ENCODE data around the gene FGF14. TPM values are rescaled to one million over a fixed set of nuclear protein-coding genes. Genes with fewer than 3 reads are reported as not detected.

The FGF14 gene
- total RNA-seq, 3 donors from 2014 or later (not counting 1 experiment from before 2014, with no cell fraction given) = not detected

- no peak for TF ChIP-seq CTCF (IDR thresholded peaks at IDR 0.05)
- no peak overlapping the region for H3K4me3 Mint-ChIP-seq
- H3K27me3 Mint-ChIP-seq (ENCODE audit: low read depth in 2 of 2) = no peaks in the 10 kb centered on the region
- no peak overlapping the region for H3K27ac Mint-ChIP-seq
- H3K9me3 Mint-ChIP-seq = peaks cover 3 to 5% of the 10 kb centered on the region in 2 donors
- ATAC-seq (no peak), DNase-seq (no peak)
- H3K27ac ChIP-seq (ENCODE audit: low read length) = no peak overlapping the region
- peaks cover 3% of the 10 kb centered on the region for H3K4me1 ChIP-seq (ENCODE audit: control insufficient read depth, insufficient read depth, low read length)
- H3K9me3 ChIP-seq (ENCODE audit: control insufficient read depth, insufficient read depth, low read length) = no peaks in the 10 kb centered on the region
- H3K27me3 ChIP-seq (ENCODE audit: control insufficient read depth, insufficient read depth, low read length) = no peaks in the 10 kb centered on the region
- no peak overlapping the region for H3K4me3 ChIP-seq (ENCODE audit: low read length)
- H3K36me3 ChIP-seq (ENCODE audit: control insufficient read depth, insufficient read depth, low read length) = no peaks in the 10 kb centered on the region
- intact Hi-C loops (cut with micrococcal nuclease) = no loop called here
- H3K36me3 Mint-ChIP-seq = no peaks in the 10 kb centered on the region
- WGBS (ENCODE audit: insufficient coverage) = 83% methylated on average over 2 of the region's 2 CpGs
- H3K4me1 Mint-ChIP-seq = peaks cover 10 to 12% of the 10 kb centered on the region in 2 donors
Observed at GRCh38 chr13:101707659-101708058, 694.2 kb downstream of the FGF14 start.

- Histone ChIP-seq H3K27me3 (ENCODE audit: control insufficient read depth, insufficient read depth, low read length) (no peaks in the 10 kb centered on the region), H3K4me3 (ENCODE audit: low read length) (no peak overlapping the region), H3K36me3 (ENCODE audit: control insufficient read depth, insufficient read depth, low read length) (no peaks in the 10 kb centered on the region), H3K27ac (ENCODE audit: low read length) (no peak overlapping the region), H3K9me3 (ENCODE audit: control insufficient read depth, insufficient read depth, low read length) (no peaks in the 10 kb centered on the region), H3K4me1 (ENCODE audit: control insufficient read depth, insufficient read depth, low read length) (peaks cover 3% of the 10 kb centered on the region)
- peaks cover 10 to 12% of the 10 kb centered on the region in 2 donors for H3K4me1 Mint-ChIP-seq
- H3K36me3 Mint-ChIP-seq = no peaks in the 10 kb centered on the region
- peaks cover 4 to 5% of the 10 kb centered on the region in 2 donors for H3K9me3 Mint-ChIP-seq
- no peaks in the 10 kb centered on the region for H3K27me3 Mint-ChIP-seq (ENCODE audit: low read depth in 2 of 2)
- peak in 2 of 3 donors; percentile 17 to 41 for ATAC-seq
- DNase-seq = peak in 1 of 2 donors; percentile 36
- TF ChIP-seq CTCF (IDR thresholded peaks at IDR 0.05) = no peak
- intact Hi-C loops (cut with micrococcal nuclease) = no loop called here
- no peak overlapping the region for H3K27ac Mint-ChIP-seq
- H3K4me3 Mint-ChIP-seq = no peak overlapping the region
- WGBS (ENCODE audit: insufficient coverage) = 3% methylated on average over 6 of the region's 6 CpGs
Observed at GRCh38 chr13:101706651-101707050, 695.2 kb downstream of the FGF14 start.

DNA sequence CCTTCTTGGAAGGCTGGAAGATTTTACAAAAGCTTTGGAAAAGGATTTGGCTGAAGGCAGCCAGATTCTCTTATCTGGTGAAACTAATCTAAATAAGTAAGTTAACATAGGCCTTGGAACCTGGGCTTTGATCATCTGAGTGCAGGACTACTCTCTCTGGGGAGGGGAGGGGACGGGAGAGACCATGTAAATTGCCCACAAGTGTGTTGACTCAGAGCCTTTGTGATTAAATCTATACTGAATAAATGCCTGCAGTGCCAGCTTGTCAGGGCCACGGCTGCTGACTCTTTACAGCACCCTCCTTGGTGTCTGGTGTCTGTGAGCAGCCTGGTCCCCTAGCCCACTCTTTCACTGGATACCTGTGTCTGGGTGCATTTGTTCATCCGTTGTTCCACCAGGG lies 698.0 kb downstream of the FGF14 start:
- Mint-ChIP-seq H3K4me1 (peaks cover 10 to 12% of the 10 kb centered on the region in 2 donors), H3K36me3 (no peaks in the 10 kb centered on the region), H3K9me3 (peaks cover 5 to 11% of the 10 kb centered on the region in 2 donors), H3K4me3 (no peak overlapping the region), H3K27ac (no peak overlapping the region), H3K27me3 (ENCODE audit: low read depth in 2 of 2) (no peaks in the 10 kb centered on the region)
- peaks cover 3% of the 10 kb centered on the region for H3K4me1 ChIP-seq (ENCODE audit: control insufficient read depth, insufficient read depth, low read length)
- TF ChIP-seq CTCF (IDR thresholded peaks at IDR 0.05) = no peak
- no peaks in the 10 kb centered on the region for H3K36me3 ChIP-seq (ENCODE audit: control insufficient read depth, insufficient read depth, low read length)
- DNase-seq (no peak), ATAC-seq (no peak)
- no peaks in the 10 kb centered on the region for H3K27me3 ChIP-seq (ENCODE audit: control insufficient read depth, insufficient read depth, low read length)
- no peak overlapping the region for H3K27ac ChIP-seq (ENCODE audit: low read length)
- intact Hi-C loops (cut with micrococcal nuclease) = no loop called here
- WGBS (ENCODE audit: insufficient coverage) = 66% methylated on average over 3 of the region's 3 CpGs
- no peak overlapping the region for H3K4me3 ChIP-seq (ENCODE audit: low read length)
- H3K9me3 ChIP-seq (ENCODE audit: control insufficient read depth, insufficient read depth, low read length) = no peaks in the 10 kb centered on the region

DNA sequence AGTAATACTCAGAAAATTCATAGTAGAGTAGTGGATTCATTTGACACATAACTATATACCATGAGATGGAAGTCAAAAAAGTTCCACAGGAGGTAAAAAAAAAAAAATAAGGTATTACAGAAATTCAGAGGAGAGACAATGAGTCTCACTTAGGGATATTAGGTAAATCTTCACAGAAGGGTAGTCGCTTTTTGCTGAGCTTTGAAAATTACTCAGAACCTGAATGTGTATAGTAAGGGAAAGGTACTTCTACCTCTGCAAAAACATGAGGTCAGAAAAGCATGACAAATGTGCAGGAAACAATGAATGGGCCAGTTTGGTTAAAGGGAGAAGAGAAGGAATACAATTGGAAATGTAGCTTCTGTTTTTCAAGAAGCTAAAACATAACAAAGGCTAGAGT lies 698.8 kb downstream of the FGF14 start:
- H3K36me3 ChIP-seq (ENCODE audit: control insufficient read depth, insufficient read depth, low read length) = no peaks in the 10 kb centered on the region
- 76% methylated on average over 1 of the region's 1 CpG for WGBS (ENCODE audit: insufficient coverage)
- peaks cover 3% of the 10 kb centered on the region for H3K4me1 ChIP-seq (ENCODE audit: control insufficient read depth, insufficient read depth, low read length)
- H3K4me1 Mint-ChIP-seq = peaks cover 10 to 12% of the 10 kb centered on the region in 2 donors
- no peak overlapping the region for H3K4me3 Mint-ChIP-seq
- no peak overlapping the region for H3K27ac Mint-ChIP-seq
- peaks cover 5 to 11% of the 10 kb centered on the region in 2 donors for H3K9me3 Mint-ChIP-seq
- TF ChIP-seq CTCF (IDR thresholded peaks at IDR 0.05) = no peak
- H3K36me3 Mint-ChIP-seq = no peaks in the 10 kb centered on the region
- intact Hi-C loops (cut with micrococcal nuclease) = no loop called here
- no peak for DNase-seq
- no peak overlapping the region for H3K27ac ChIP-seq (ENCODE audit: low read length)
- H3K9me3 ChIP-seq (ENCODE audit: control insufficient read depth, insufficient read depth, low read length) = no peaks in the 10 kb centered on the region
- H3K27me3 Mint-ChIP-seq (ENCODE audit: low read depth in 2 of 2) = no peaks in the 10 kb centered on the region
- no peak for ATAC-seq
- no peak overlapping the region for H3K4me3 ChIP-seq (ENCODE audit: low read length)
- H3K27me3 ChIP-seq (ENCODE audit: control insufficient read depth, insufficient read depth, low read length) = no peaks in the 10 kb centered on the region

Measured in natural killer cell (primary cell).